Ishikawa (cell line): ENCODE results near the gene TMEM222.

Experiments
- CEBPB ChIP-seq: IDR thresholded peaks from 2 replicates; pipeline ENCODE4 v1.6.1; 2012
- CREB1 ChIP-seq: IDR thresholded peaks from 2 replicates; pipeline ENCODE4 v1.6.1; 2012; ENCODE audit warnings: low read depth
- EGR1 ChIP-seq: IDR thresholded peaks from 2 replicates; pipeline ENCODE4 v1.6.1; 2012
- EP300 ChIP-seq: IDR thresholded peaks from 2 replicates; pipeline ENCODE4 v1.6.1; 2012; ENCODE audit warnings: borderline replicate concordance
- FOXM1 ChIP-seq: IDR thresholded peaks from 2 replicates; pipeline ENCODE4 v1.6.1; 2012; ENCODE audit warnings: low read depth, borderline replicate concordance
- NFIC ChIP-seq: IDR thresholded peaks from 2 replicates; pipeline ENCODE4 v1.6.1; 2012
- RAD21 ChIP-seq: IDR thresholded peaks from 2 replicates; pipeline ENCODE4 v1.6.1; 2012; ENCODE audit warnings: low read depth
- REST ChIP-seq: IDR thresholded peaks from 2 replicates; pipeline ENCODE4 v1.6.1; 2012; ENCODE audit warnings: low read depth, mild to moderate bottlenecking
- TAF1 ChIP-seq: IDR thresholded peaks from 2 replicates; pipeline ENCODE4 v1.6.1; 2012; ENCODE audit warnings: low read depth, mild to moderate bottlenecking
- TCF12 ChIP-seq: IDR thresholded peaks from 2 replicates; pipeline ENCODE4 v1.6.1; 2012; ENCODE audit warnings: low read depth
- TEAD4 ChIP-seq: IDR thresholded peaks from 2 replicates; pipeline ENCODE4 v1.6.1; 2012
- YY1 ChIP-seq: IDR thresholded peaks from 2 replicates; pipeline ENCODE4 v1.6.1; 2012; ENCODE audit warnings: low read depth
- ZBTB7A ChIP-seq: IDR thresholded peaks from 2 replicates; pipeline ENCODE4 v1.6.1; 2012; ENCODE audit warnings: low read depth
- TF ChIP-seq, protein P1 (sequence below): IDR thresholded peaks from 2 replicates; pipeline ENCODE4 v1.6.1; 2012
- TF ChIP-seq, protein P2 (sequence below): IDR thresholded peaks from 2 replicates; pipeline ENCODE4 v1.6.1; 2012

The TMEM222 gene

GRCh38 chr1:27360159-27361043, 38.4 kb downstream of the TMEM222 start:
- TF ChIP-seq EP300 = no peak
- TF ChIP-seq, protein P1, sequence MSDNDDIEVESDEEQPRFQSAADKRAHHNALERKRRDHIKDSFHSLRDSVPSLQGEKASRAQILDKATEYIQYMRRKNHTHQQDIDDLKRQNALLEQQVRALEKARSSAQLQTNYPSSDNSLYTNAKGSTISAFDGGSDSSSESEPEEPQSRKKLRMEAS = no peak
- no peak for TF ChIP-seq FOXM1
- no peak for TF ChIP-seq REST
- no peak for TF ChIP-seq TAF1
- no peak for TF ChIP-seq TCF12
- no peak for TF ChIP-seq YY1
- TF ChIP-seq NFIC = no peak
- TF ChIP-seq ZBTB7A = no peak
- TF ChIP-seq RAD21 = no peak
- TF ChIP-seq, protein P2, sequence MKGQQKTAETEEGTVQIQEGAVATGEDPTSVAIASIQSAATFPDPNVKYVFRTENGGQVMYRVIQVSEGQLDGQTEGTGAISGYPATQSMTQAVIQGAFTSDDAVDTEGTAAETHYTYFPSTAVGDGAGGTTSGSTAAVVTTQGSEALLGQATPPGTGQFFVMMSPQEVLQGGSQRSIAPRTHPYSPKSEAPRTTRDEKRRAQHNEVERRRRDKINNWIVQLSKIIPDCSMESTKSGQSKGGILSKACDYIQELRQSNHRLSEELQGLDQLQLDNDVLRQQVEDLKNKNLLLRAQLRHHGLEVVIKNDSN = no peak

DNA sequence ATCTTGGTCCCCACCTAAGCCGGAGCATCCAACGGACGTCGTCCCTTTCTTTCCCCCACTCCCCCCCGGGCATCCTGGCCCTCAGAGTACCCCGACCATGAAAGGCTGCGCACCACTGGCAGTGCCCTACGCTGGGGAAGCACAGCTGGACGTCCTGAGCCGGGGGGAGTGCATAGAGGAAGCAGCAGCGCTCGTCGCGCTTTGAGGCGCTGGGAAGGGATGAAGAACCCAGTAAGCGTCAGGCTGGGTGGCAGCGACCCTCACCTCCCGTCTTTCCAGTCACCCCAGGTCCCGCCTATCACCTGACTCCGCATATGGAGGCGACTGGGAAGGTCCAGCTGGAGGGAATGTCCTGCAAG, 39.1 kb downstream of the TMEM222 start:
- TF ChIP-seq, protein P1 = no peak
- TF ChIP-seq EP300 (no peak), TAF1 (no peak), FOXM1 (no peak), YY1 (no peak)

DNA sequence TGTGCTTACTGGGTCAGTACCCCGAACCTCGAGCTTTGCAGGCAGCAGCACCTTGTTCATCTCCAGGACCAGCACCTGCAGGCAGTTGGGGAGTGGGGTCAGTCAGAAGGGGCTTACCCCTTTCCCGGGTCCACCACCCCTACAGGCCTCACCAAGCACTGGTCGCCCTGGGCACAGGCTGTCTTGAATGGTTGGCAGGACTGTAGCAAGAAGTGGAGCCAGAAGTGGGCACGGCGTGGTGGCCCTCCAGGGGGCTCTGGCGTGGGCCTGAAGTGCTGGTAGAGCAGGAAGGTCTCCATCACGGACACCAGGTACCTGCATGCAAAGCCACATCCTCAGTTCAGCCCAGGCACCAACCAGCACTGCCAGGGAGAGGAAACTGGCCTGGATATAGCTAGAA, 39.6 kb downstream of the TMEM222 start:
- TF ChIP-seq TEAD4 = no peak
- no peak for TF ChIP-seq NFIC
- no peak for TF ChIP-seq EP300
- no peak for TF ChIP-seq TAF1
- TF ChIP-seq CREB1 = no peak
- no peak for TF ChIP-seq YY1
- no peak for TF ChIP-seq CEBPB
- TF ChIP-seq, protein P1 = no peak
- TF ChIP-seq REST = no peak
- no peak for TF ChIP-seq ZBTB7A
- TF ChIP-seq EGR1 = no peak
- no peak for TF ChIP-seq FOXM1
- no peak for TF ChIP-seq TCF12
- TF ChIP-seq RAD21 = no peak
- TF ChIP-seq, protein P2 = no peak

DNA sequence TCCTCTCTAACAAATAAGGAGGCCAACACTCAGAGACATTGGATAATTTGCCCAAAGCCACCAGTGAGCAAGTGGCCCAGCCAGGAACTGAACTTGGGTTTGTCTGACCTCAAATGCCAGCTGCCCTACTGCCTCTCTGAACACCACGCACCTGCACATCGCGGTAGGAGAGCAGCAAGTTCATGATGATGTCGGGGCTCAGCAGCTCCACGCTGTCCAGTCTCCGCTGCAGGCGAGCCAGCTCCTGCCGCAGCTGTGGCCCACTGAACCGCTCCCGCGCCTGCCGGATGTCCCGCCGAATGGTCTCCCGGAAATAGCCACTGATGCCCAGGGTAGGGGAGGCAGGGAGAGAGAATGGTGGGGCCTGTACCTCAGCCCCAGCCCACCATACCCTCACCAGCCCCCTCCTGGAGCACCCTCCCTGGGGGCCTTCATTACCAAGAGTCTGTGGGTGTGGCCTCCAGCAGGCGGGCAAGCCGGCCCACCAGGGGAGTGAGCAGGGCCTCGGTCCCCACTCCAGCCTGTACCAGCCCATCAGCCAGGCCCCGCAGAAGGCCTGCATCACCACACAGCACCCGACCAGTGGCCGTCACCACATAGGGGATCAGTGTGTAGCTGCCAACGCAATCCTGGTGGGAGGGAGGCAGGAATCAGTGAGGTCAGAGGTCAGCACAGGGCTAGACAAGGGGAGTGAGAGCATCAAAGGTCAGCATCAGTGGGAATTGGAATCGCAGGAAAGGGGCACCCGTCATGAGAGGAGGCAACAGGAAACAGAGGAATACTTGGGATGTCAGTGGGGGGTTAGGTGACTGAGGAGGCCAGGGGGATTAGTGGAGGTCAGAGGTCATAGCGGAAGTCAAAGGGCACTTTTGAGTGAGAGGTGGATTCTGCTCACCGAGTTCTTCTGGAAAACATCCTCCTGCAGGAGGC, 42.1 kb downstream of the TMEM222 start:
- no peak for TF ChIP-seq RAD21
- TF ChIP-seq FOXM1 = no peak
- TF ChIP-seq, protein P1 = no peak
- no peak for TF ChIP-seq REST
- TF ChIP-seq CEBPB = no peak
- no peak for TF ChIP-seq EGR1
- no peak for TF ChIP-seq YY1
- no peak for TF ChIP-seq ZBTB7A
- no peak for TF ChIP-seq EP300
- TF ChIP-seq TEAD4 = no peak
- TF ChIP-seq NFIC = no peak
- no peak for TF ChIP-seq CREB1
- TF ChIP-seq, protein P2 = no peak
- TF ChIP-seq TAF1 = no peak
- TF ChIP-seq TCF12 = no peak
